Astrocyte of the cerebellum (primary cell): ENCODE results near the gene KRT15.

Experiments used
- DNase-seq: peaks from one replicate; pipeline ENCODE4 v3.0.0-alpha.2; 2011; ENCODE audit warnings: low read depth
- H3K4me3 ChIP-seq: 2 replicates; pipeline ENCODE4 v1.5.1; 2011; ENCODE audit warnings: mild to moderate bottlenecking, low read depth, low read length, moderate library complexity
- in situ Hi-C: cut with HindIII; loops from 2 replicates; pipeline ENCODE4 v1.10.0; 2017; ENCODE audit warnings: low sequenced_read_pairs
- TF ChIP-seq, protein P1 (sequence below): IDR thresholded peaks from 2 replicates; pipeline ENCODE4 v1.5.1; 2012; ENCODE audit warnings: low read length, low read depth, moderate library complexity, mild to moderate bottlenecking; ENCODE audit errors: missing control alignments

Gene KRT15

DNA sequence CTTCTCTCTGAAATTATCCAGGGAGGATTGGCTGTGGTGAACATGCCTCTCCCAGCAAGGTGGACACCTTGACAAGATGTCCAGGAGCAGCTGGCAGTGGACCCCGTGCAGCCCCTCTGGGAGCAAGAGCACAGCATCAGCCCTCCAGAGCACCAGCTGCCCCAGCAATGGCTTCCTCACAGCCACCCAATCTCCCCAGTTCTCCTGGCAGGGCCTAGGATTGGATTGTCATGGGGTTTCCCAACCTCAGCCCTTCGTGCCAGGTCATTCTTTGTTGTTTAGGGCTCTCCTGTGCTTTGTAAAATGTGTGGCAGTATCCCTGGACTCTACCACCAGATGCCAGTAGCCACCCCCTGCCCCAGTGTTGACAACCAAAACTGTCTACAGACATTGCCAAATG lies 27.2 kb downstream of the KRT15 start:
- H3K4me3 ChIP-seq: no peak overlapping the region
- in situ Hi-C loops: no loop called here
- TF ChIP-seq, protein P1, sequence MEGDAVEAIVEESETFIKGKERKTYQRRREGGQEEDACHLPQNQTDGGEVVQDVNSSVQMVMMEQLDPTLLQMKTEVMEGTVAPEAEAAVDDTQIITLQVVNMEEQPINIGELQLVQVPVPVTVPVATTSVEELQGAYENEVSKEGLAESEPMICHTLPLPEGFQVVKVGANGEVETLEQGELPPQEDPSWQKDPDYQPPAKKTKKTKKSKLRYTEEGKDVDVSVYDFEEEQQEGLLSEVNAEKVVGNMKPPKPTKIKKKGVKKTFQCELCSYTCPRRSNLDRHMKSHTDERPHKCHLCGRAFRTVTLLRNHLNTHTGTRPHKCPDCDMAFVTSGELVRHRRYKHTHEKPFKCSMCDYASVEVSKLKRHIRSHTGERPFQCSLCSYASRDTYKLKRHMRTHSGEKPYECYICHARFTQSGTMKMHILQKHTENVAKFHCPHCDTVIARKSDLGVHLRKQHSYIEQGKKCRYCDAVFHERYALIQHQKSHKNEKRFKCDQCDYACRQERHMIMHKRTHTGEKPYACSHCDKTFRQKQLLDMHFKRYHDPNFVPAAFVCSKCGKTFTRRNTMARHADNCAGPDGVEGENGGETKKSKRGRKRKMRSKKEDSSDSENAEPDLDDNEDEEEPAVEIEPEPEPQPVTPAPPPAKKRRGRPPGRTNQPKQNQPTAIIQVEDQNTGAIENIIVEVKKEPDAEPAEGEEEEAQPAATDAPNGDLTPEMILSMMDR: no peak
- no peak for DNase-seq

DNA sequence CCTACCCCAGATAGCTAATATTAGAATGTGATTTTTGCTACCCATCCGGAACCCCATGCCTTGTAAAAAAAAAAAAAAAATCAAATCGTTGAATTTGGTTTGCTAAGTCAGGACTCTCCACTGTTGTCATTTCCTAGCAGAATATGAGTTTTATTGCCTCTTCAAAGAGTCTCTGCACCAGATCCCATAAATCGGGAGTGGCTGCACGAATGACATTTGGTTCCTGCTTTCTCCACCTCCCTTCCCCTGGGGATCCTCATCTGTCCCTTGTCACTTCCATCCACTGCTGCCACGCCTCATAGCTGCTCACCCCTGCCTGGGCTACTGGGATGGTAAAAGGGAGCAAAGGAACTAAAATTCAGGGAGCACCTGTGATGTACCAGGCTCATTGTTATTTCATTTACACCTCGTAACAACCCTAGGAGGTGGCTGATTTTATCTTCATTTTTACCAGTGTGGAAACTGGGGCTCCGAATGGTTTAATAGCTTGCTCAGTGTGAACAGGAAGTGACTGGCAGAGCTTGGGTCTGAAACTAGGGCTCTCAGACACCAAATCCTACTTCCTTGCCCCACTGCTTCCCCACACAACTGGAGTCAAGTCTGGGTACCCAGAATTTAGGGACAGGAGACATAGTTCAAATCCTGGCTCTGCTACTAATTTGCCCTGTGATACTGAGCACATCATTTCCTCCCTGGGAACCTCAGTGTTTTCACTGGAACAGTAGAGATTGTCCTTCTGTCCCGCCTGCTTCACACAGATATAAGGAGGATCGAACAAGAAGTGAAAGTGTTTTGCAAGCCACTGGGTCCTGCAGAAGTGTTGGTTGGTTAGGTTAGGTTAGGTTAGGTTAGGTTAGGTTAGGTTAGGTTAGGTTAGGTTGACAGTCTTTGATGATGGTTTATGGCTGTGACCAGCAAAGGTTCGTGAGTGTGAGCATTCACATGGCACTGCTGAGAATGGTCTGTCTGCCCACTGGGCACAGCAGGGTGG lies 28.4 kb downstream of the KRT15 start:
- in situ Hi-C loops: no loop called here
- H3K4me3 ChIP-seq: no peak overlapping the region
- no peak for DNase-seq
- TF ChIP-seq, protein P1: no peak

DNA sequence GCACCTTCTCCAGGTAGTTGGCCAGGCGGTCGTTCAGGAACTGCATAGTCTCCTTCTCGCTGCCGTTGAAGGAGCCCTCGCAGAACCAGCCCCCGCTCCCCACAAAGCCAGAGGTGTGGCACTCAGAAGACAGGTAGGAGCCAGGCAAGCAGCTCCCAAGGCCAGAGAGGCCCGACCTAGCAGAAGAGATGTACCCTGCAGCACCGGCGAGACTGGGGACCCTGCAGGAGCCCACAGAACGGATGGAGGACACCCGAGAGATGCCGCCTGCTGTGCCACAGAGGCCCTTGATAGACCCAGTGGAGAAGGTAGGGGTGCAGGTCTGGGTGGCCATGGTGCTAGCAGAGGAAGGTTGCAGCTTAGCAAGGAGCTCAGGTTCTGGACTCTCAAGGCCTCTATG lies 29.2 kb downstream of the KRT15 start, which contains the start of gene KRT36:
Gene KRT36, minus strand, starts transcription at position 380 of the 400 bp plus-strand sequence. Its CDS starts 46 bp downstream, at position 334.
- TF ChIP-seq, protein P1: no peak
- in situ Hi-C loops: no loop called here
- H3K4me3 ChIP-seq: no peak within 1 kb of the TSS
- no peak for DNase-seq

DNA sequence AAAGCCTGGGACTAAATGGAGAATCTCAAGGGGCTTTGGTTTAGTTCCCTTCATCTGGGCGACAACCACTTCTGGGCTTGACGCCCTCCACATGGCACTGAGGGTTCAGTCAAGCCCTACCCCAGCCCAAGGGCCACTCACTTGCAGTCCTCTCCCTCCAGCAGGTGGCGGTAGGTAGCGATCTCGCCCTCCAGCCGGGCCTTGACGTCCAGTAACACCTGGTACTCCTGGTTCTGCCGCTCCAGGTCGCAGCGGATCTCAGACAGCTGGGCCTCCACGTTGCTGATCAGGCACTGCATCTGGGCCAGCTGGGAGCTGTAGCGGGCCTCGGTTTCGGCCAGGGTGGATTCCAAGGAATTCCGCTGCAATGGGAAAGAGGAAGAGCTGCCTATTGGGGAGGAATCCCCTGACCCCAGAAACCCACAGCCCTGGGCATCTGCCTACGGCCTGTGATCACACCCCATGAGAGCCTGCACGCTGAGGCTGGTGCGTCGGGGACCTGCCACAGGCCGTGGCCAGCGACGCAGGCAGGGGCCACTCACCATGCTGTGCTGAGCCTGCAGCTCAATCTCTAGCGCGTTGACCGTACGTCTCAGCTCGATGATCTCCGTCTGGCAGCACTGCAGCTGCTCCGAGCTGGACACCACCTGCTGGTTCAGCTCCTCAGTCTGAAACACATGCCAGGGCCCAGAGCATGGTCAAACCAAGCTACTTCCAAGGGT lies 31.7 kb downstream of the KRT15 start:
- TF ChIP-seq, protein P1: peak; percentile 28
- no peak overlapping the region for H3K4me3 ChIP-seq
- no peak for DNase-seq
- in situ Hi-C loops: no loop called here

DNA sequence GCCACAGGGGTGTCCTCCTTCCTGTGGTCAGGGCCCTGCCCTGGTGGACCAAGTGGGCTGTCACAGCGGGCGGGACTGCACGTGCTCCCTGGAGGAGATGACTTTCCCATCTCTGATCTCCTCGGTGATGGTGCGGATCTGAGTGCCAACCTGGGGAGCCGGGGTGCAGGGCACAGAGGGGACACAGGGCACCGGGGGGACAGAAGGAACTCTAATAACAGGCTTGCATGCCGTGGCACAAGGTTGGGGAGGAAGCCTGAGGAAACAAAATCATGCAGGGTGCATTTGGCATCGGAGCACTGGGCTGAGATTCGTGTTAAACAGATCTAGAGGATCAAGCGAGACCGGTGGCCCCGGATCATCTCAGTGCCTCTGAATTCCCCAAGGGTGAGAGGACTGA lies 32.4 kb downstream of the KRT15 start:
- TF ChIP-seq, protein P1: no peak
- no peak for DNase-seq
- in situ Hi-C loops: no loop called here
- no peak overlapping the region for H3K4me3 ChIP-seq
